ENCODE measurements around the gene SFMBT2. TPM values are rescaled to one million over a fixed set of nuclear protein-coding genes. Genes with fewer than 3 reads are reported as not detected.

SFMBT2 gene
- total RNA-seq, 1 experiment from 2014 or later = 0.05 TPM

DNA sequence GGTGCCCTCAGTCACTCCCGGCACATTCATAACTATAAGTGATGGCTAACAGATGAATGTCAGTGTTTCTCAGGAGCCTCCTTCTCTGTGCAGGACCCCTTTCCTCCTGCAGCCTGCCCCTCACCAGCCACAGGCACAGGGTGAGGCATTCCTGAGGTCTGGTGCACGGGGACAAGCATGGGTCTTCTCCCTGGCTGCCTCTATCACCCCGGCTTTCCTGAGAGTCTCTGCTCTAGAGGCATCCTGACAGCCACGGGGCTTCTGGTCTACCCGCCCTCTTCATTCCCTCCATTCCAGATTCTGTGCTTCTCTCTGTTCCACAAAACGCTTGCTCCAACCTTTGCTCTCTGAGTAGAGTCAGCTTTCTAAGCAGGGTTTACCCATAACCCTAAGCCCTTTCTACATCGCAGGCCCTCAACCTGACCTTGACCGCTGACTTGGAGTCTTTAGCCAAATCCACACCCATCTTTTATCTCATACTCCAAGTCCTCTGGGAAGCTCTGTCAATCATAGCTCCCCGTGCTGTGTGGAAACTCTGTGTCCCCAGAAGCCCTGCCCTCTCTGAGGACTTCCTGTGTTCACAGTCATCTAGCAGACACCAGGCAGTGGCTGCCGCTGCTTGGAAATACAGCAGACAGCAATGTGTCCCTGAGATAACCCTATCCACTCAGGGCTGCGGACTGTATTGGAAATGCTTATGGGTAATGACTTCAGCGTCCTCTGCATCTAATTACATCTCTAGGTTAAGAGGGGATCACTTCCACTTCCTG lies 159.0 kb downstream of the SFMBT2 start:
- Histone ChIP-seq H3K27ac (no peak overlapping the region), H3K36me3 (no peaks in the 10 kb centered on the region), H3K9me3 (replicated peaks) (no peaks in the 10 kb centered on the region), H3K4me1 (replicated peaks) (no peaks in the 10 kb centered on the region), H3K4me3 (no peak overlapping the region), H3K27me3 (replicated peaks) (no peaks in the 10 kb centered on the region)
- no peak for DNase-seq (ENCODE audit: low read depth in 1 of 2, low spot score in 2 of 2)

- Histone ChIP-seq H3K4me3 (no peak overlapping the region), H3K27ac (no peak overlapping the region), H3K36me3 (no peaks in the 10 kb centered on the region), H3K9me3 (replicated peaks) (no peaks in the 10 kb centered on the region), H3K4me1 (replicated peaks) (no peaks in the 10 kb centered on the region), H3K27me3 (replicated peaks) (no peaks in the 10 kb centered on the region)
- DNase-seq (ENCODE audit: low read depth in 1 of 2, low spot score in 2 of 2) = no peak
Measured at GRCh38 chr10:7250236-7250635, 160.6 kb downstream of the SFMBT2 start.

DNA sequence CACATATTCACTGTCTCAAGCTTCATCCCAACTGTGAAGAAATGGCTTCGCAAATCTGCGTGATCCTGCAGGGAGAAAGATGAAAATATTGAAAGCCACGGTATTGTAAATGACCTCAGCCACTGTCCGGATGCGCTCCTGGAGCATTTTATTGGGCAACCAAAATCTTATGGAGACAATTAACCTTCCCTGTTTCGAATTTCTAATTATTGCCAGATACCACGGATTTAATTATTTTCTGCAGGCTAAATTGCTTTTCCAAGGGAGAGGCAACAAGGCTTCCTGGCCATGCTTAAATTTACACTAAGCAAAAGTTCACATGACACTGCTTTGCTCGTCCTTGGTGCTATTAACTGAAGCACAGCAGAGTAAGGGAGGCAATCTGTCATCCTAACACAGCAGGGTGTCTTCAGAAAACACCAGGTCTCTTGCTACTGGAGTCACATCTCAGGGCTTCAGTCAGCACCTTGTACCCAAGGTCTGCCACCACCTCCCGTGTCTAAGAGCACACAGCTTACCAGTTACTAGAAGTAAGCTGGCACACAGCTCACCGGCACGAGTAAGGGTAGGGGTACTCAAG lies 162.2 kb downstream of the SFMBT2 start:
- no peak overlapping the region for H3K4me3 ChIP-seq

DNA sequence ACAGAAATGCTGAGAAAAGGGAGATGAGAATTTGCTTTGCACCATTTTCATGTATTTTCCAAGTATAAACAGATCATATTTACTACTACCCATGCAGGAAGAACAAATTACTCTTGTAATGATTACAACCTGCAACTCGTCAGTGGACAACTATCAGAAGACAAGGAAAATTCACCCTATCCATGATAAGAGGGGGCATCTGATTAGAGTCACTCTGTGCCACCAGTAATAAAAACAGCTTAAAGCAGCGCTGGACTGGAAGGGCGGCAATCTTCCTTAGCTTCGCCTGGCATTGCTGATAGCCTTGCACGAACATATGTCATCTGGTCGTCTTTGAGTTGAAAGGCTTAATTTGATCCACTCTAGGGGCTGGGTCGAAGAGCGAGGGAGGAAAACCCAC lies 162.7 kb downstream of the SFMBT2 start:
- Histone ChIP-seq H3K27me3 (replicated peaks) (no peaks in the 10 kb centered on the region), H3K4me1 (replicated peaks) (no peaks in the 10 kb centered on the region), H3K36me3 (no peaks in the 10 kb centered on the region), H3K4me3 (no peak overlapping the region), H3K27ac (no peak overlapping the region), H3K9me3 (replicated peaks) (no peaks in the 10 kb centered on the region)
- no peak for DNase-seq (ENCODE audit: low read depth in 1 of 2, low spot score in 2 of 2)

More for the DNA sequence above, 162.2 kb downstream of the SFMBT2 start:
- H3K9me3 ChIP-seq (replicated peaks) = no peaks in the 10 kb centered on the region
- DNase-seq (ENCODE audit: low read depth in 1 of 2, low spot score in 2 of 2) = no peak
- H3K36me3 ChIP-seq = no peaks in the 10 kb centered on the region
- H3K27ac ChIP-seq = no peak overlapping the region
- no peaks in the 10 kb centered on the region for H3K4me1 ChIP-seq (replicated peaks)
- no peaks in the 10 kb centered on the region for H3K27me3 ChIP-seq (replicated peaks)

DNA sequence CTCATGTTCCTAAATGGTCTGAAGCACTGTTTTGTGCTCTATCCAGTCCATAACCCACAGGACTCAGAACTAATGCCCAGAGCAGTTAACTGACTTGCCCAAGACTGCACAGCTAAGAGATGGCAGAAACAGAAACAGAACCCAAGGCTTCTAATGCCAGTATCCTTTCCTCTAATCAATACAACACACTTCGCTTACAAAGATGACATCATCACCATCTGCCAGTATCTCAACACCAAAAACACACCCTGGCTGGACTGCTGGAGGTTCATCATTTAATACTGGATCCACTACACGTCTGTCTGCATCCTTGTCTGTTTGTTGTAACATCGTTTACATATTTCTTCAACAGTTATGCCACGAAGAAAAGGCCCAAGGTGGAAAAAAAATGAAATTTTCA lies 165.3 kb downstream of the SFMBT2 start:
- Histone ChIP-seq H3K9me3 (replicated peaks) (no peaks in the 10 kb centered on the region), H3K36me3 (no peaks in the 10 kb centered on the region), H3K4me3 (no peak overlapping the region), H3K27ac (no peak overlapping the region), H3K27me3 (replicated peaks) (no peaks in the 10 kb centered on the region), H3K4me1 (replicated peaks) (no peaks in the 10 kb centered on the region)
- no peak for DNase-seq (ENCODE audit: low read depth in 1 of 2, low spot score in 2 of 2)

DNA sequence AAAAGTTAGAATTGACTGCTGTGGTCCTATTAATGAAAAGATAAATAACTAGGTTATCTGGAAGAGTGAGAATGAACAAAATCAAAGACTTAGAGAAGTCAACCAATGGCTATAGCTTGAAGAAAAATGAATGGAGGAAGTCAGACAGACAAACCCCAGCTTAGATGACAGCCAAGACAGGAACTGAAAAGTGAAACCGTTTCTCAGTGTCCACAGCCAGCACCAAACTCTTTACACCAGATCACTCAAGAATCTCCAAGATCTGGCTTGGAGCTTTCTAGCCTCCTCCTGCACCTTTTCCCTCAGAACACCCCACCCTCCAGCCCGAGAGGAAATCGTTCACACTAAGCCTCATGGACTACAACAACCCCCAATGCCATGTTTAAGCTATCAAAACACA lies 167.0 kb downstream of the SFMBT2 start:
- no peaks in the 10 kb centered on the region for H3K4me1 ChIP-seq (replicated peaks)
- DNase-seq (ENCODE audit: low read depth in 1 of 2, low spot score in 2 of 2) = no peak
- no peaks in the 10 kb centered on the region for H3K9me3 ChIP-seq (replicated peaks)
- no peaks in the 10 kb centered on the region for H3K36me3 ChIP-seq
- H3K27me3 ChIP-seq (replicated peaks) = no peaks in the 10 kb centered on the region
- H3K4me3 ChIP-seq = no peak overlapping the region
- no peak overlapping the region for H3K27ac ChIP-seq

DNA sequence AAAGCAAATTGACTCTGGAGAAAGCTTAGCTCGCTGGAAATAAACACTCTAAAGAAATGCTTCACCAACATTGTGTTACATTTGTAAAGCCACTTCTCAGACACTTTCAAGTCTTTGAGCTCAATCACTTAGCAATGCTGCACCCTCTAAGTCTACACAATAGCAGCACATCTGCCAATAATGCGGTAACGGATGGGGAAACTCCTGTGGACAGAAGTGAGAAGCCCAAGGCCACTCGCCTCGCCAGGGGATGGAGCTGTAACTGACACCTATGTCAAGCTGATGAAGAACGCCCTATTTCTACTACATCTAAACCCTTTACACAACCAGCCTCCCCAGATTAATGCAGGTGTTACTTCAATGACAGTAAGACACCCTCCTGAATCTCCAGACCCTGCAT lies 167.7 kb downstream of the SFMBT2 start:
- Histone ChIP-seq H3K4me1 (replicated peaks) (no peaks in the 10 kb centered on the region), H3K4me3 (no peak overlapping the region), H3K27ac (no peak overlapping the region), H3K27me3 (replicated peaks) (no peaks in the 10 kb centered on the region), H3K36me3 (no peaks in the 10 kb centered on the region), H3K9me3 (replicated peaks) (no peaks in the 10 kb centered on the region)
- no peak for DNase-seq (ENCODE audit: low read depth in 1 of 2, low spot score in 2 of 2)

DNA sequence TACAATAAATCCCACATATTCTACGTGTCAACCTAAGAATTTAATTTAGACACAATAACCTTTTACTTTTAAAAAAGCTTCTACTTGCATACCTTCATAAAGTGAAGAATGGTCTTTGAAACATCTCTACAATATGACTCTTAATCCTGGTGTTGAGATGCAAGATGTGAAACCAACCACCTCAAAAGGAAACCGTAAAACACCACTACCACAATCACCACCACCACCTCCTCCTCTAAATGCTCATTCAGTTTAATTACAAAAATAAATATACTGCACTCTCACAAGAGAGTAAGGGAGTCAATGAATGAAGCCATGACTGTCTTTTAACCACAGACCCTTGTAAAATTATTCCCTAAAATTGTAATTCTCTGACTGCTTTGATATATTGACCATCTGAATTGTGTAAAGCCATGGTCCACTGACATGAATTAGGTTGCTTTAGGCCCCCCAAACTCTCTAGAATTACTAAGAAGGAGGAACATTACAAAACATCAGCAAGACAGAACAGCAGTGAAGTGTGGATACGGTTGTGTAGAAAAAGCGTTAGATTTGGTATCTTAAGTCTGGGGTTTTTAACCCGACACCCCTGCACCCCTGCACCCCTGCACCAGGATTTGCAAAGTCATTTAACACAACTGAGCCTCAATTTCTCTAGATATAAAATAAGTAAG lies 171.4 kb downstream of the SFMBT2 start:
- Histone ChIP-seq H3K4me3 (no peak overlapping the region), H3K27me3 (replicated peaks) (no peaks in the 10 kb centered on the region), H3K27ac (no peak overlapping the region), H3K4me1 (replicated peaks) (no peaks in the 10 kb centered on the region), H3K9me3 (replicated peaks) (no peaks in the 10 kb centered on the region), H3K36me3 (no peaks in the 10 kb centered on the region)
- no peak for DNase-seq (ENCODE audit: low read depth in 1 of 2, low spot score in 2 of 2)

GRCh38 chr10:7235376-7235775 lies 175.5 kb downstream of the SFMBT2 start:
- H3K4me1 ChIP-seq (replicated peaks) = no peaks in the 10 kb centered on the region
- H3K4me3 ChIP-seq = no peak overlapping the region
- no peak for DNase-seq (ENCODE audit: low read depth in 1 of 2, low spot score in 2 of 2)
- no peaks in the 10 kb centered on the region for H3K9me3 ChIP-seq (replicated peaks)
- no peaks in the 10 kb centered on the region for H3K36me3 ChIP-seq
- no peaks in the 10 kb centered on the region for H3K27me3 ChIP-seq (replicated peaks)
- no peak overlapping the region for H3K27ac ChIP-seq

- DNase-seq (ENCODE audit: low read depth in 1 of 2, low spot score in 2 of 2) = no peak
- no peak overlapping the region for H3K4me3 ChIP-seq
- no peaks in the 10 kb centered on the region for H3K9me3 ChIP-seq (replicated peaks)
- H3K27ac ChIP-seq = no peak overlapping the region
- H3K27me3 ChIP-seq (replicated peaks) = no peaks in the 10 kb centered on the region
- H3K36me3 ChIP-seq = no peaks in the 10 kb centered on the region
- H3K4me1 ChIP-seq (replicated peaks) = no peaks in the 10 kb centered on the region
Measured at GRCh38 chr10:7234109-7234508, 176.7 kb downstream of the SFMBT2 start.

- Histone ChIP-seq H3K27me3 (replicated peaks) (no peaks in the 10 kb centered on the region), H3K4me3 (no peak overlapping the region), H3K36me3 (no peaks in the 10 kb centered on the region), H3K9me3 (replicated peaks) (no peaks in the 10 kb centered on the region), H3K27ac (no peak overlapping the region), H3K4me1 (replicated peaks) (no peaks in the 10 kb centered on the region)
- DNase-seq (ENCODE audit: low read depth in 1 of 2, low spot score in 2 of 2) = no peak
Measured at GRCh38 chr10:7233259-7233991, 177.4 kb downstream of the SFMBT2 start.

GRCh38 chr10:7231509-7232414 lies 179.1 kb downstream of the SFMBT2 start:
- H3K9me3 ChIP-seq (replicated peaks) = no peaks in the 10 kb centered on the region
- no peak for DNase-seq (ENCODE audit: low read depth in 1 of 2, low spot score in 2 of 2)
- H3K4me3 ChIP-seq = no peak overlapping the region
- no peak overlapping the region for H3K27ac ChIP-seq
- no peaks in the 10 kb centered on the region for H3K27me3 ChIP-seq (replicated peaks)
- no peaks in the 10 kb centered on the region for H3K36me3 ChIP-seq
- no peaks in the 10 kb centered on the region for H3K4me1 ChIP-seq (replicated peaks)

- Histone ChIP-seq H3K36me3 (no peaks in the 10 kb centered on the region), H3K4me3 (no peak overlapping the region), H3K27me3 (replicated peaks) (no peaks in the 10 kb centered on the region), H3K27ac (no peak overlapping the region), H3K9me3 (replicated peaks) (no peaks in the 10 kb centered on the region), H3K4me1 (replicated peaks) (no peaks in the 10 kb centered on the region)
- DNase-seq (ENCODE audit: low read depth in 1 of 2, low spot score in 2 of 2) = no peak
Measured at GRCh38 chr10:7230951-7231350, 179.9 kb downstream of the SFMBT2 start.
